Activated CD4-positive, alpha-beta T cell treated with anti-CD3 and anti-CD28 coated beads, Interleukin-2, amount 10 ng/mL, durations not matched to agents 7 days and 5 days (primary cell): ENCODE measurements around the gene DNAJC3. TPM values are rescaled to one million over a fixed set of nuclear protein-coding genes. Genes with fewer than 3 reads are reported as not detected.
"Not testable (repeated sequence)": the region's sequence is repeated elsewhere in the genome, so short reads cannot be mapped to it uniquely, and the experiment has no call there.

Experiments used
- CTCF ChIA-PET: fragments of 350-600 bp; sonication (Branson Sonifier 250); formaldehyde crosslinking; loops from one replicate; lab custom pipeline; 2021; ENCODE audit warnings: antibody characterized with exemption; lab: Charles Lee
- POLR2A ChIA-PET: fragments of 350-600 bp; sonication (Branson Sonifier 250); formaldehyde crosslinking; loops from one replicate; lab custom pipeline; 2021; ENCODE audit warnings: antibody characterized with exemption; lab: Charles Lee
- DNase-seq: peaks from one replicate; pipeline ENCODE4 v3.0.0-alpha.2; 2020
- H3K27ac Mint-ChIP-seq: one replicate; pipeline ENCODE4 v1.8.0; 2021; ENCODE audit warnings: mild to moderate bottlenecking, moderate library complexity, mixed read lengths
- H3K27me3 Mint-ChIP-seq: one replicate; pipeline ENCODE4 v1.8.0; 2021; ENCODE audit warnings: mixed read lengths
- H3K36me3 Mint-ChIP-seq: one replicate; pipeline ENCODE4 v1.8.0; 2021; ENCODE audit warnings: low read depth, mixed read lengths
- H3K4me1 Mint-ChIP-seq: one replicate; pipeline ENCODE4 v1.8.0; 2021; ENCODE audit warnings: mixed read lengths
- H3K4me3 Mint-ChIP-seq: one replicate; pipeline ENCODE4 v1.8.0; 2021; ENCODE audit warnings: mild to moderate bottlenecking, moderate library complexity, mixed read lengths
- H3K9me3 Mint-ChIP-seq: one replicate; pipeline ENCODE4 v1.8.0; 2021; ENCODE audit warnings: mixed read lengths
- total RNA-seq, 2 experiments: library from RNA; stranded (reverse); gene quantifications; one replicate each; pipeline ENCODE4 v1.2.3, GENCODE V29; 2021

The DNAJC3 gene
- total RNA-seq, 2 experiments from 2014 or later = 20.3 to 21.6 TPM

GRCh38 chr13:95708391-95708774, 31.4 kb downstream of the DNAJC3 start:
- Mint-ChIP-seq H3K4me1 (peaks cover 21% of the 10 kb centered on the region), H3K36me3 (peaks cover 37% of the 10 kb centered on the region), H3K9me3 (peaks cover 7% of the 10 kb centered on the region), H3K27ac (no peak overlapping the region), H3K4me3 (no peak overlapping the region), H3K27me3 (no peaks in the 10 kb centered on the region)
- CTCF ChIA-PET = no interaction called here
- no peak for DNase-seq
- POLR2A ChIA-PET = no interaction called here

GRCh38 chr13:95708811-95709500, 32.0 kb downstream of the DNAJC3 start:
- Mint-ChIP-seq H3K27ac (no peak overlapping the region), H3K4me1 (peaks cover 18% of the 10 kb centered on the region), H3K27me3 (no peaks in the 10 kb centered on the region), H3K4me3 (no peak overlapping the region), H3K36me3 (peaks cover 39% of the 10 kb centered on the region), H3K9me3 (peaks cover 9% of the 10 kb centered on the region)
- ChIA-PET POLR2A (interaction anchor here (0.6 kb wide), 1 partner anchor 76 kb away, joined by 4 read pairs; no protein-coding TSS in a partner anchor), CTCF (interaction anchor here (0.6 to 0.8 kb wide), 2 partner anchors 22 to 164 kb away, joined by 3 read pairs; no protein-coding TSS in a partner anchor)
- no peak for DNase-seq

GRCh38 chr13:95710313-95710712, 33.4 kb downstream of the DNAJC3 start:
- CTCF ChIA-PET = interaction anchor here (0.8 kb wide), 1 partner anchor 31 kb away, joined by 3 read pairs; no protein-coding TSS in a partner anchor
- H3K36me3 Mint-ChIP-seq = peaks cover 45% of the 10 kb centered on the region
- H3K27ac Mint-ChIP-seq = peak overlapping the region; percentile 68
- peaks cover 18% of the 10 kb centered on the region for H3K4me1 Mint-ChIP-seq
- H3K9me3 Mint-ChIP-seq = peaks cover 9% of the 10 kb centered on the region
- no peaks in the 10 kb centered on the region for H3K27me3 Mint-ChIP-seq
- POLR2A ChIA-PET = no interaction called here
- DNase-seq = no peak
- no peak overlapping the region for H3K4me3 Mint-ChIP-seq

- H3K4me3 Mint-ChIP-seq, H3K27ac Mint-ChIP-seq, H3K27me3 Mint-ChIP-seq, CTCF ChIA-PET, POLR2A ChIA-PET, H3K4me1 Mint-ChIP-seq, DNase-seq: not testable (repeated sequence)
- peaks cover 20% of the 10 kb centered on the region for H3K9me3 Mint-ChIP-seq
- H3K36me3 Mint-ChIP-seq = peaks cover 65% of the 10 kb centered on the region
Measured at GRCh38 chr13:95712846-95713245, 35.9 kb downstream of the DNAJC3 start.

- ChIA-PET POLR2A (no interaction called here), CTCF (no interaction called here)
- Mint-ChIP-seq H3K4me1 (no peaks in the 10 kb centered on the region), H3K27ac (no peak overlapping the region), H3K4me3 (no peak overlapping the region), H3K9me3 (peaks cover 20% of the 10 kb centered on the region), H3K36me3 (peaks cover 67% of the 10 kb centered on the region), H3K27me3 (no peaks in the 10 kb centered on the region)
- no peak for DNase-seq
Measured at GRCh38 chr13:95713651-95714050, 36.7 kb downstream of the DNAJC3 start.

- POLR2A ChIA-PET = no interaction called here
- Mint-ChIP-seq H3K27ac (no peak overlapping the region), H3K4me3 (no peak overlapping the region), H3K36me3 (peaks cover 72% of the 10 kb centered on the region), H3K9me3 (peaks cover 20% of the 10 kb centered on the region), H3K4me1 (no peaks in the 10 kb centered on the region), H3K27me3 (no peaks in the 10 kb centered on the region)
- CTCF ChIA-PET = interaction anchor here (1.2 kb wide), 1 partner anchor 11 kb away, joined by 3 read pairs; no protein-coding TSS in a partner anchor
- no peak for DNase-seq
Measured at GRCh38 chr13:95714142-95714832, 37.3 kb downstream of the DNAJC3 start.

- no peaks in the 10 kb centered on the region for H3K4me1 Mint-ChIP-seq
- H3K36me3 Mint-ChIP-seq = peaks cover 60% of the 10 kb centered on the region
- H3K4me3 Mint-ChIP-seq = no peak overlapping the region
- peaks cover 20% of the 10 kb centered on the region for H3K9me3 Mint-ChIP-seq
- peak overlapping the region; percentile 6 for H3K27ac Mint-ChIP-seq
- DNase-seq = no peak
- CTCF ChIA-PET = interaction anchor here (1.3 kb wide), 1 partner anchor 45 kb away, joined by 3 read pairs; no protein-coding TSS in a partner anchor
- H3K27me3 Mint-ChIP-seq = no peaks in the 10 kb centered on the region
- POLR2A ChIA-PET = no interaction called here
Measured at GRCh38 chr13:95716231-95716630, 39.3 kb downstream of the DNAJC3 start.

- H3K27me3 Mint-ChIP-seq = no peaks in the 10 kb centered on the region
- CTCF ChIA-PET = no interaction called here
- no peak overlapping the region for H3K4me3 Mint-ChIP-seq
- DNase-seq = no peak
- peaks cover 6% of the 10 kb centered on the region for H3K9me3 Mint-ChIP-seq
- POLR2A ChIA-PET = no interaction called here
- peaks cover 41% of the 10 kb centered on the region for H3K36me3 Mint-ChIP-seq
- no peak overlapping the region for H3K27ac Mint-ChIP-seq
- peaks cover 4% of the 10 kb centered on the region for H3K4me1 Mint-ChIP-seq
Measured at GRCh38 chr13:95722241-95722640, 45.3 kb downstream of the DNAJC3 start.

- no peaks in the 10 kb centered on the region for H3K9me3 Mint-ChIP-seq
- ChIA-PET POLR2A (no interaction called here), CTCF (no interaction called here)
- peaks cover 42% of the 10 kb centered on the region for H3K36me3 Mint-ChIP-seq
- no peaks in the 10 kb centered on the region for H3K27me3 Mint-ChIP-seq
- DNase-seq = no peak
- H3K4me1 Mint-ChIP-seq = peaks cover 4% of the 10 kb centered on the region
- no peak overlapping the region for H3K4me3 Mint-ChIP-seq
- H3K27ac Mint-ChIP-seq = no peak overlapping the region
Measured at GRCh38 chr13:95723438-95723837, 46.5 kb downstream of the DNAJC3 start.

- H3K36me3 Mint-ChIP-seq = peaks cover 37% of the 10 kb centered on the region
- ChIA-PET POLR2A (no interaction called here), CTCF (no interaction called here)
- H3K4me1 Mint-ChIP-seq = peaks cover 4% of the 10 kb centered on the region
- DNase-seq = no peak
- no peak overlapping the region for H3K4me3 Mint-ChIP-seq
- H3K27ac Mint-ChIP-seq = no peak overlapping the region
- no peaks in the 10 kb centered on the region for H3K9me3 Mint-ChIP-seq
- no peaks in the 10 kb centered on the region for H3K27me3 Mint-ChIP-seq
Measured at GRCh38 chr13:95724252-95724651, 47.3 kb downstream of the DNAJC3 start.

GRCh38 chr13:95726876-95727275, 49.9 kb downstream of the DNAJC3 start:
- no peak overlapping the region for H3K4me3 Mint-ChIP-seq
- no peak overlapping the region for H3K27ac Mint-ChIP-seq
- peaks cover 10% of the 10 kb centered on the region for H3K9me3 Mint-ChIP-seq
- POLR2A ChIA-PET = no interaction called here
- DNase-seq = no peak
- H3K4me1 Mint-ChIP-seq = peaks cover 4% of the 10 kb centered on the region
- peaks cover 58% of the 10 kb centered on the region for H3K36me3 Mint-ChIP-seq
- CTCF ChIA-PET = no interaction called here
- no peaks in the 10 kb centered on the region for H3K27me3 Mint-ChIP-seq

GRCh38 chr13:95728957-95729356, 52.0 kb downstream of the DNAJC3 start:
- no peak for DNase-seq
- Mint-ChIP-seq H3K4me1 (no peaks in the 10 kb centered on the region), H3K4me3 (no peak overlapping the region), H3K36me3 (peaks cover 65% of the 10 kb centered on the region), H3K27me3 (no peaks in the 10 kb centered on the region), H3K27ac (no peak overlapping the region), H3K9me3 (peaks cover 19% of the 10 kb centered on the region)
- ChIA-PET CTCF (no interaction called here), POLR2A (no interaction called here)

- no peak overlapping the region for H3K27ac Mint-ChIP-seq
- H3K4me3 Mint-ChIP-seq = no peak overlapping the region
- peaks cover 24% of the 10 kb centered on the region for H3K9me3 Mint-ChIP-seq
- no peaks in the 10 kb centered on the region for H3K27me3 Mint-ChIP-seq
- peaks cover 47% of the 10 kb centered on the region for H3K36me3 Mint-ChIP-seq
- no peak for DNase-seq
- CTCF ChIA-PET = no interaction called here
- POLR2A ChIA-PET = no interaction called here
- H3K4me1 Mint-ChIP-seq = no peaks in the 10 kb centered on the region
Measured at GRCh38 chr13:95734124-95734523, 57.2 kb downstream of the DNAJC3 start.
